Measurements from ENCODE around the gene MFAP2.

DNA sequence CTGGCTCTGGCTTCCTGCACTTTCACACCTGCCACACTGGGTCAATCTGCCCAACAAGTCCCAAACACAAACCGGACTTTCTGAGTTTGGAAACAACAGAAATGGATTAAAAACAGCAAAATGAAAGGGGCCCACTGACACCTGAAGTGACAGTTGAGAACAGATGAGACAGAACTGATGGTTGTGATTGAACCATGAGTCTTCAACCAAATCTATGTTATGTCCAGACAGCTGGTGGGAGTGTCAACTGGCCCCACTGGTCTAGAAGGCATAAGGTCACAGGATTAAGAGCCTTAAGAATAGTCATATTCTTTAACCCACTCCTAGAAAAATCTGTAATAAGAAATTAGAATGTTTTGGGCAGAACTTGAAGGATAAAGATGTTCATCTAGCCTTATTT lies 44.3 kb upstream of the MFAP2 start:
- TF ChIP-seq EP300 (IDR thresholded peaks at IDR 0.05; ENCODE audit: borderline replicate concordance in 1 of 2, low read depth in 2 of 2, low read length in 2 of 2): no peak
- TF ChIP-seq, protein P1, sequence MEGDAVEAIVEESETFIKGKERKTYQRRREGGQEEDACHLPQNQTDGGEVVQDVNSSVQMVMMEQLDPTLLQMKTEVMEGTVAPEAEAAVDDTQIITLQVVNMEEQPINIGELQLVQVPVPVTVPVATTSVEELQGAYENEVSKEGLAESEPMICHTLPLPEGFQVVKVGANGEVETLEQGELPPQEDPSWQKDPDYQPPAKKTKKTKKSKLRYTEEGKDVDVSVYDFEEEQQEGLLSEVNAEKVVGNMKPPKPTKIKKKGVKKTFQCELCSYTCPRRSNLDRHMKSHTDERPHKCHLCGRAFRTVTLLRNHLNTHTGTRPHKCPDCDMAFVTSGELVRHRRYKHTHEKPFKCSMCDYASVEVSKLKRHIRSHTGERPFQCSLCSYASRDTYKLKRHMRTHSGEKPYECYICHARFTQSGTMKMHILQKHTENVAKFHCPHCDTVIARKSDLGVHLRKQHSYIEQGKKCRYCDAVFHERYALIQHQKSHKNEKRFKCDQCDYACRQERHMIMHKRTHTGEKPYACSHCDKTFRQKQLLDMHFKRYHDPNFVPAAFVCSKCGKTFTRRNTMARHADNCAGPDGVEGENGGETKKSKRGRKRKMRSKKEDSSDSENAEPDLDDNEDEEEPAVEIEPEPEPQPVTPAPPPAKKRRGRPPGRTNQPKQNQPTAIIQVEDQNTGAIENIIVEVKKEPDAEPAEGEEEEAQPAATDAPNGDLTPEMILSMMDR (IDR thresholded peaks at IDR 0.05; ENCODE audit: control extremely low read depth in 1 of 3, insufficient read depth in 1 of 3, low read depth in 1 of 3, low read length in 3 of 3): no peak
- TF ChIP-seq, protein P2, sequence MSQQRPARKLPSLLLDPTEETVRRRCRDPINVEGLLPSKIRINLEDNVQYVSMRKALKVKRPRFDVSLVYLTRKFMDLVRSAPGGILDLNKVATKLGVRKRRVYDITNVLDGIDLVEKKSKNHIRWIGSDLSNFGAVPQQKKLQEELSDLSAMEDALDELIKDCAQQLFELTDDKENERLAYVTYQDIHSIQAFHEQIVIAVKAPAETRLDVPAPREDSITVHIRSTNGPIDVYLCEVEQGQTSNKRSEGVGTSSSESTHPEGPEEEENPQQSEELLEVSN (IDR thresholded peaks at IDR 0.05): no peak
- no peak for TF ChIP-seq JUN (IDR thresholded peaks at IDR 0.05; ENCODE audit: low read depth, low read length)
- TF ChIP-seq ZNF274 (IDR thresholded peaks at IDR 0.05; ENCODE audit: borderline replicate concordance, extremely low read depth, low read length): no peak
- TF ChIP-seq GABPA (IDR thresholded peaks at IDR 0.05; ENCODE audit: borderline replicate concordance, insufficient read depth, low read length): no peak
- no peak for TF ChIP-seq TAF1 (IDR thresholded peaks at IDR 0.05; ENCODE audit: low read depth, low read length)
- no peak for TF ChIP-seq TBP (IDR thresholded peaks at IDR 0.05; ENCODE audit: low read depth, low read length)
- TF ChIP-seq YY1 (IDR thresholded peaks at IDR 0.05; ENCODE audit: low read depth, low read length): no peak
